ENCODE results near the gene CHEK2.
"Not testable (repeated sequence)": the region's sequence is repeated elsewhere in the genome, so short reads cannot be mapped to it uniquely, and the experiment has no call there.

The CHEK2 gene

GRCh38 chr22:28742562-28742962, 942 bp upstream of the CHEK2 start:
- no peak for DNase-seq (ENCODE audit: extremely low read depth in 1 of 2, low read depth in 1 of 2)

GRCh38 chr22:28741200-28741784, 328 bp downstream of the CHEK2 start:
- no peak for DNase-seq (ENCODE audit: extremely low read depth in 1 of 2, low read depth in 1 of 2)

GRCh38 chr22:28738876-28739275, 2.7 kb downstream of the CHEK2 start:
- not testable (repeated sequence) for DNase-seq (ENCODE audit: extremely low read depth in 1 of 2, low read depth in 1 of 2)

- no peak for DNase-seq (ENCODE audit: extremely low read depth in 1 of 2, low read depth in 1 of 2)
Measured at GRCh38 chr22:28737701-28738100, 3.9 kb downstream of the CHEK2 start.

- no peak for DNase-seq (ENCODE audit: extremely low read depth in 1 of 2, low read depth in 1 of 2)
Measured at GRCh38 chr22:28736301-28737155, 5.1 kb downstream of the CHEK2 start.

GRCh38 chr22:28734393-28734792, 7.2 kb downstream of the CHEK2 start:
- DNase-seq (ENCODE audit: extremely low read depth in 1 of 2, low read depth in 1 of 2), result no peak

- DNase-seq (ENCODE audit: extremely low read depth in 1 of 2, low read depth in 1 of 2), result no peak
Measured at GRCh38 chr22:28730179-28730578, 11.4 kb downstream of the CHEK2 start.

- no peak for DNase-seq (ENCODE audit: extremely low read depth in 1 of 2, low read depth in 1 of 2)
Measured at GRCh38 chr22:28728621-28729313, 12.9 kb downstream of the CHEK2 start.

GRCh38 chr22:28728002-28728401, 13.6 kb downstream of the CHEK2 start:
- DNase-seq (ENCODE audit: extremely low read depth in 1 of 2, low read depth in 1 of 2), result no peak

GRCh38 chr22:28718044-28718443, 23.6 kb downstream of the CHEK2 start:
- DNase-seq (ENCODE audit: extremely low read depth in 1 of 2, low read depth in 1 of 2), result no peak

GRCh38 chr22:28716686-28717085, 24.9 kb downstream of the CHEK2 start:
- no peak for DNase-seq (ENCODE audit: extremely low read depth in 1 of 2, low read depth in 1 of 2)

GRCh38 chr22:28715611-28716010, 26.0 kb downstream of the CHEK2 start:
- DNase-seq (ENCODE audit: extremely low read depth in 1 of 2, low read depth in 1 of 2), result no peak

- DNase-seq (ENCODE audit: extremely low read depth in 1 of 2, low read depth in 1 of 2), result no peak
Measured at GRCh38 chr22:28714043-28714628, 27.5 kb downstream of the CHEK2 start.

- no peak for DNase-seq (ENCODE audit: extremely low read depth in 1 of 2, low read depth in 1 of 2)
Measured at GRCh38 chr22:28711820-28712777, 29.5 kb downstream of the CHEK2 start.

- no peak for DNase-seq (ENCODE audit: extremely low read depth in 1 of 2, low read depth in 1 of 2)
Measured at GRCh38 chr22:28711341-28711740, 30.3 kb downstream of the CHEK2 start.

- DNase-seq (ENCODE audit: extremely low read depth in 1 of 2, low read depth in 1 of 2), result no peak
Measured at GRCh38 chr22:28710576-28711191, 30.9 kb downstream of the CHEK2 start.

GRCh38 chr22:28710107-28710506, 31.5 kb downstream of the CHEK2 start:
- DNase-seq (ENCODE audit: extremely low read depth in 1 of 2, low read depth in 1 of 2), result no peak

- no peak for DNase-seq (ENCODE audit: extremely low read depth in 1 of 2, low read depth in 1 of 2)
Measured at GRCh38 chr22:28706845-28707244, 34.8 kb downstream of the CHEK2 start.

- DNase-seq (ENCODE audit: extremely low read depth in 1 of 2, low read depth in 1 of 2), result no peak
Measured at GRCh38 chr22:28703436-28703835, 38.2 kb downstream of the CHEK2 start.

- DNase-seq (ENCODE audit: extremely low read depth in 1 of 2, low read depth in 1 of 2), result no peak
Measured at GRCh38 chr22:28702891-28703290, 38.7 kb downstream of the CHEK2 start.

All from stimulated activated CD8-positive, alpha-beta memory T cell treated with anti-CD3 and anti-CD28 coated beads, Interleukin-7, amount 100 ng/mL, for 48 hours (primary cell).